Glomerular endothelial cell (primary cell): Measurements from ENCODE around the gene INAFM1. TPM values are rescaled to one million over a fixed set of nuclear protein-coding genes. Genes with fewer than 3 reads are reported as not detected.
"Not testable (repeated sequence)": the region's sequence is repeated elsewhere in the genome, so short reads cannot be mapped to it uniquely, and the experiment has no call there.

Source experiments
- DNase-seq: peaks from one replicate; pipeline ENCODE4 v3.0.0-alpha.2; 2011; ENCODE audit warnings: low read depth, low spot score; ENCODE audit errors: extremely low read depth
- total RNA-seq: library from RNA; depleted of rRNA; stranded (reverse); fragments of >200 nt; gene quantifications from 2 replicates; pipeline ENCODE4 v1.2.3, GENCODE V29; 2015

The INAFM1 gene
- total RNA-seq, 1 donor from 2014 or later: 5.0 TPM

DNA sequence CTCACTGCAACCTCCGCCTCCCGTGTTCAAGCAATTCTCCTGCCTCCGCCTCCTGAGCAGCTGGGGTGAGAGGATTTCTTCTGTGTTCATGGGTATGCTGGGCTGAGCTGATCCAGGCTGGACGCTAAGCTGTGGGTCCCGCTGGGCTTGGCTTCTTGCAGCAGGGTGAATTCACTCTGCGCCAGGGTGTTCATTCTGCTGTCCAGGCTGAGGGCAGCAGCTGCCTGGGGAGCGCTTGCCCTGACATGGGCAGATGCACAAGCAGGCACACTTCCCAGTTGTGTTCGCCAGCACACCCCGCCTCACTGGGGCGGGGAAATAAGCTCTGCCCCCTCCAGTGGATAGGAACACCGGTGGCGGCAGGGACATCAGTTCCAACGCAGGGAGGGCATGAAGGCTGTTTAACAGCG lies 7.3 kb upstream of the INAFM1 start:
- DNase-seq: no peak

GRCh38 chr19:47268028-47268427 lies 6.7 kb upstream of the INAFM1 start:
- no peak for DNase-seq

DNA sequence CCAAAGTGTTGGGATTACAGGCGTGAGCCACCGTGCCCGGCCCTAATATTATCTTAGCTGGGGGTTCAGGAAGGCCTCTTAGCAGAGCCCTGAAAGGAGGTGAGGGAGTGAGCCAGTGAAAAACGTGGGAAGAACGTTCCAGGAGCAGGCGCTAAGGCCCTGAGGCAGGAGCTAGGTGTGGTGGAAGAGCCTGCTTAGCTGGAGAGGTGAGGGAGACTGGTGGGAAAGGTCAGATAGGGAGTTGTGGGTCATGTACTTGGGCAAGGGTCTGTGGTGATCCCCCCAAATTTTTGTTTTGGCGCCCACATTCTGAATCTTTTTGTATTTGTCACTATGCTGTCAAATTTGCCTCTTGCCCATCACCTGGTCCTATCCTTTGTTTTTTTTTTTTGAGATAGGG lies 5.1 kb upstream of the INAFM1 start:
- DNase-seq: no peak

DNA sequence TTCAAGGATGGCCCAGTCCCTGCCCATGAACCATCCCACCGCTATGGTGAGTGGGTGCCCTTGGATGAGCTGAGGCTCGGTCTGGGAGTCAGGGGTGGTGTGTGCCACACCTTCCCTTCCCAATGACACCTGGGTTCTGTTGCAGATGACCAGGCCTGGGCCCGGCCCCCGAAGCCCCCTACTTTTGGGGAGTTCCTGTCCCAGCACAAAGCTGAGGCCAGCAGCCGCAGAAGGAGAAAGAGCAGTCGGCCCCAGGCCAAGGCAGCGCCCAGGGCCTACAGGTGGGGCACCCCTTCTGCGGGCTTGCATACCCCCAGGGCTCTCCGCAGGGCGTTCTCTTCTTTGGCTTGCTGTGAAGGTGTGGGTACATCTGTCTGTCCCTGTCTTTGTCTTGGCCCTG lies 4.3 kb upstream of the INAFM1 start:
- no peak for DNase-seq

- no peak for DNase-seq
Observed at GRCh38 chr19:47271949-47272348, 2.7 kb upstream of the INAFM1 start.

DNA sequence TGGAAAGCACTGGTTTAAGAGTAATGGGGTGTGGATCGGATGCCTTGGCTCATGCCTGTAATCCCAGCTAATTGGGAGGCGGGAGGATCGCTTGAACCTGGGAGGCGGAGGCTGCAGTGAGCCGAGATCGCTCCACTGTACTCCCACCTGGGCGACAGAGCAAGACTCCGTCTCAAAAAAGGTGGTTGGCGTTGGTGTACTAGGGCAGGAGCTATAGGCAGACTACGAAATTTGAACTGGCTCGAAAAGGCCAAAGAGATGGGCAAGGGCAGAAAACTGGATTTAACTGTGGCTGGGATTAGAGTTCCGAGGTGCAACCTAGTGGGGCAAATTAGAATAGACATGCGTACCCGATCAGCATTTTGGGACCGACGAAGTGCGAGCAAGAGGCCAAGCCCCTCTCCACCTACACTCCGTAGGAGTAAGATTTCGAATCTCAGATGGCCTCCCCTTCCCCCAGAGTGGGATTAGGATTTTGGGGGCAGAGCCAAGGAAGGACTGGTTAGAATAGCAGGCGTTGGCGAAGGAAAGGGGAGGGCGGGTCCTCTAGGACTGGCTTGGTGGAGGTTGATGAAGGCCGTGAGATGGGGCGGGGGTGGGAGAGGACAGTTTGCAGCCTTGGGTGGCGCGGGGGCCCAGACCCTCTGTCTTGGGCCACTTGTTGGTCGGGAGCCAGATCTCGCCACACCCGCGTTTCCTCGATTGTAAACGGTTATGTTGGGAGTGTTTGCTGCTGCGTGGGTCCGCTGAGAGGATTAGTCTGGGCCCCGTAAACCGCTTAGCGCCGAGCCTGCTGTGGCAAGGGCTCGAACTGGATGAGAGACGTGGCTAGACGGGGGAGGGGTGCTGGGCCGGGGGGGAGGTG lies 2.0 kb upstream of the INAFM1 start:
- DNase-seq: no peak

DNA sequence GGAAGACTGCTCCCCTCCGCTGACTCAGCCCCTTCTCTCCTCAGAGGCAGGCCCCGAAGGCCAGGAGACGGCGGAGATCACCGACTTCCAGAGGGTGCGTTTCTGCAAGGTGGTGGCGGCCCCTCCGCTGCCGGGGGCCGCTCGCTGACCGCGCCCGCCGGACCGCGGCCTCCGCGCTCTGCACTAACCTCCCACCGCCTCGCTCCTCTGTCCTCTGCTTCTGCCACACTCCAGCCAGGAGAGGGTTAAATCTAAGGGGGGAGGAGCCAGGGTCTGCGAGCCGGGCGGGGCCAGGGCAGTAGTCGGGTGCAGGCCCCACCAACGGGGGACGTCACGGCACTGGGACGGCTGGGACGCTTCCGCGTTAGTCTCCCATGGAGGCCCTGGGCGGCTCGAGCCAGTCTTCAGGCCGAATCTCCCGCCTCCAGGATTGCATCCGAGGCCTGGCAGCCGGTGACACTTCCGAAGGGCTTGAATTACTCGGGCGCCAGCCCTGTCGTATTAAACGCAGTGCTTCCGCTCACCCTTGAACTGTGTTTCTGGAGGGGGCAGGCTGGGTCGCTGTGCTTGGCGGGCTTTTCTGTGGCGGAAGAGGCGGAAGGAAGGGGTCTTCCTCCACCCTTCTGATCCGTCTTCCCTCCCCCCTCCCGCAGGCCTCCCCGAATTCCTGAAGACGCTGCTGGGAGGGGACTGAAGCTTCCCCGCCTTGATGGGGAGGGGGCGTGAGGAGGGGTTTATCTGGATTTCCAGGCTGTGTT lies 1.2 kb upstream of the INAFM1 start:
- no peak for DNase-seq

- no peak for DNase-seq
Observed at GRCh38 chr19:47274891-47275761, 441 bp downstream of the INAFM1 start.

DNA sequence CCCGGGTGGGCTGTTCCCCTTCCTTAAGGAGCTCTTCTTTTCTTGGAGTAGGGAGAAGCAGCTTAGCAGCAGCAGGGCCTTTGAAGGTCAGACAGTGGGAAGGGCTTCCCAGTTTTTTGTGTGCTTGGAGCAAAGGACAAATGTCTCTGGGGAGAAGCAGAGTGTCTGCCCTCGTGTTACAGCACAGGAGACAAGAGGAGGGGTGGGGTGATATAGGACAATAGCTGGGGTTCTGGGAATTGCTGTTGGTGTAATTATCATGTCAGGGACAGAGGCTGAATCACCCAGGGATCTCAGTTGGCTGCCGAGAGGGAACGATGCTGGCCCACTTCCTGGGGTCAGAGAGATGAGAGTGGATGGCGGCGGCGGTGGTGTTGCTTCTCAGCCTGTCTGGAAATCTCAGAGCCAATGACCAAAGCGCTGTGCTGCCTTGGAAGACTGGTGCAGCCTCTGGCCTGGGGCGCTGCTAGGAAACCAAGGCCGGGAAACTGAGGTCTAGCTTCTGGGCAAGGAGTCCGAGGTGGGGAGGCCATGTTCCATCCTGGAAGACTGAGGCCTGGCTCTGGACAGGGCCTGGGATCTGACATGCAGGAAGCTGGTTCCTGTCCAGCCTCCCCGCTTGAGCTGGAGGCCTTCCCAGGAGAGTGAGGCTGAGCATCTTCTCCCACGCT lies 1.2 kb downstream of the INAFM1 start:
- no peak for DNase-seq

DNA sequence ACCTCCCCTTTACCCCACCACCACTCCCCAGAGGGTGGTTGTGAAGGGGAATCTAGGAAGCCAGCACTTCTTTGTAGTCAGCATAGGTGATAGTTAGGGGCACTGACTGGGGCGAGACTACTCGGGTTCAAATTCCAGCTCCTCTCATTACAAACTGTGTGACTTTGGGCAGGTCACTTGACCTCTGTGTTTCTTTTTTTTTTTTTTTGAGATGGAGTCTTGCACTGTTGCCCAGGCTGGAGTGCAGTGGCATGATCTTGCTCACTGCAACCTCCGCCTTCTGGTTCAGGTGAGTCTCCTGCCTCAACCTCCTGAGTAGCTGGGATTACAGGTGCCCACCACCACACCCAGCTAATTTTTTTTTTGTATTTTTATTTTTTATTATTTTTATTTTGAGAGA lies 1.8 kb downstream of the INAFM1 start:
- not testable (repeated sequence) for DNase-seq

GRCh38 chr19:47280183-47280797 lies 5.6 kb downstream of the INAFM1 start:
- DNase-seq: no peak

DNA sequence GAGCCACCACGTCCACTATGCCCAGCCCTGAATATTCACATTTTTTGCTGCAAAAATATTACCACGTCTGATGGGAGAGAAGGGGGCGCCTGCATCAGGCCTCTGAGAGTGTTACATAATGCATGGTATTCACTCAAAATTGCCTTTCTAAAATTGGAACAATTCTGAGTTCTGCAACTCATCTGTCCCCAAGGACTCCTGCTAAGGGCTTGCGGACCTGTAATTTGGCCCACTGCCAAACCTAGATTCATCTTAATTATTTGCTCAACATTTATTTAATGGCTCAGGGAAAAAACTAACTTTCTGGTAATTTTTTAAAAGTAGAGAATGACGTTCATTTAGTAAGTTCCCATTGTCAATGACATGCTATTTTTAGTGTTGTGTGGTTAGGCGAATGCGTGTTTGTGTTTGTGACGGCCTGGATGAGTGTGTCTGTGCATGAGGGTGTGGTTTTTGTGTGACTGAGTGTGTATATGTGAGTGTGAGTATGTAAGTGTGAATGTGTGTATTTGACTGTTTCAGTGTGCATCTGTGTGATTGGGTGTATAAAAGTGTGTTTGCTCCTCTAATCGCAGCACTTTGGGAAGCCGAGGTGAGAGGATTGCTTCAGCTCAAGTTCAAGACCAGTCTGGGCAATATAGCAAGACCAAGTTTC lies 8.8 kb downstream of the INAFM1 start:
- no peak for DNase-seq

GRCh38 chr19:47284324-47284899 lies 9.7 kb downstream of the INAFM1 start:
- DNase-seq: no peak

DNA sequence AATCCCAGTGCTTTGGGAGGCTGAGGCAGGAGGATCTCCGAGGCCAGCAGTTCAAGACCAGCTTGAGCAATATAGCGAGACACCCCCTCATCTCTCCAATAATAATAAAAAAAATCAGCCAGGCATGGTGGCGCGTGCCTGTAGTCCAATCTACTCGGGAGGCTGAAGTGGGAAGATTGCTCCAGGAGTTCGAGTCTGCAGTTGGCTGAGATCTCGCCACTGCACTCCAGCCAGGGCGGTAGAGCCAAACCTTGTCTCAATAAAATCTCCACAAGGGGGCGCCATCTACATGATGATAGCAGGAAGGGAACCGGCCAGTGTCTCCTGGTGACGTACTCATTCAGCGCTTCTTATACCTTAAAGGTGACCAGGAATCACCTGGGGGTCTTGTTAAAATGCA lies 21.4 kb downstream of the INAFM1 start:
- peak; percentile 33 for DNase-seq

DNA sequence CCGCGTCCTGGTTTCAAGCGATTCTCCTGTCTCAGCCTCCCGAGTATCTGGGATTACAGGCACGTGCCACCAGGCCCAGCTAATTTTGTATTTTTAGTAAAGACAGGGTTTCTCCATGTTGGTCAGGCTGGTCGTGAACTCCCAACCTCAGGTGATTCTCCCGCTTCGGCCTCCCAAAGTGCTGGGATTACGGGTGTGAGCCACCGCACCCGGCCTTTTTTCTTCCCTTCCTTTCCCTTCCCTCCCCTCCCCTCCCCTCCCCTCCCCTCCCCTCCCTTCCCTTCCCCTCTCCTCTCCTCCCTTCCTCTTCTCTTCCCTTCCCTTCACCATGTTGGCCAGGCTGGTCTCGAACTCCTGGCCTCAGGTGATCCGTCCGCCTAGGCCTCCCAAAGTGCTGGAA lies 26.2 kb downstream of the INAFM1 start:
- DNase-seq: not testable (repeated sequence)

GRCh38 chr19:47302249-47302648 lies 27.6 kb downstream of the INAFM1 start:
- DNase-seq: no peak

DNA sequence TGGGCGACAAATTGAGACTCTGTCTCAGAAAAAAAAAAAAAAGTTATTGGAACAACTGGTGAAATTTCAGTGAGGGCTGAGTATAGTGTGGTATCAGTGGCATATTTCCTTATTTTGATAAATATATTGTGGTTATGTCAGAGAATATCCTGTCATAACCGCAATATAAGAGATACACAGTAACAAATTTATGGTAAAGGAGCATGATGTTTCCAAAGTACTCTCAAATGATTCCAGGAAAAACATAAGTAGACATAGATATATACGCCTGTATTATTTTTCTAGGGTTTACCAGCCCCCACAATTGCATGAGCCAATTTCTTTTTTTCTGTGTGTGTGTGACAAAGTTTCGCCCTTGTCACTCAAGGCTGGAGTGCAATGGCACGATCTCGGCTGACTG lies 29.3 kb downstream of the INAFM1 start:
- DNase-seq: no peak

DNA sequence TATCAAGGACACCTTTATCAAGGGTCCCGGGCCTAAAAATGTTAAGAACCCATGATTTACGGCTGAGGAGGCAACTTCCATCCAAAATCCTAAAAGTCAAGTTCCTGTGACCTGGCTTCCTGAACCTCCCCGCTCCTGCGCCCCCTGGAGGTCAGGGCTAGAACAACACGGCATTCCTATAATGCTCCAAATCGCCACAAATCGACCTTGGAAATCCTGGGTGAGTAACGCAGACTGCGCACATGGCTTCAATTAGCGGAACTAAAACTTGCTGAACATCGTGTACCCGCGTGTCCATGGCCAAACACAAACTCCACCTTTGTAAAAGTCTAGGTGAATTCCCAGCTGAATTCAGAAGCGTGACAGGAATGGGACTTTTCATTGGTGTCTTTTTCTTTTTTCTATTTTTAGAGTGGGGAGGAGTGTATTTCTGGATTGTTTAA lies 30.6 kb downstream of the INAFM1 start:
- DNase-seq: no peak

DNA sequence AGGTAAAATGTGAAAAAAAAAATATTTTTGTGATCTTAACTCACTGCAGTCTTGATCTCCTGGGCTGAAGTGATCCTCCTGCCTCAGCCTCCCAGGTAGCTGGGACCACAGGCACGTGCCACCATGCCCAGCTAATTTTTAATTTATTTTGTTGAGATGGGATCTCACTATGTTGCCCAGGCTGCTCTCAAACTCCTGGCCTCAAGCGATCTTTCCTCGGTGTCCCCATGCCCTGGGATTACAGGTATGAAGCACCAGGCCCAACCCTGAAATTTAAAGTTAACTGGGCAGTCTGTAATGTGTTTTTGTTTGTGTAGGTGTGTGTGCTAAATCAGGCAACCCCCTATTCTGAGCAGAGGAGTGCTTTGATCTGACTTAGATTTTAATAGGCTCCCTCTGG lies 31.6 kb downstream of the INAFM1 start:
- DNase-seq: no peak
